A549 treated with dexamethasone at 1 μM for 4 hours (cell line): ENCODE results near the gene DCDC1. TPM values are rescaled to one million over a fixed set of nuclear protein-coding genes. Genes with fewer than 3 reads are reported as not detected.

ENCODE experiments used
- total RNA-seq: library from RNA; stranded (reverse); fragments of 200-300 nt; extraction: Qiagen RNA extraction; gene quantifications from 5 replicates; pipeline ENCODE4 v1.2.3, GENCODE V29; 2022

DCDC1 gene
- 0.38 to 0.77 TPM (median 0.59 TPM) in 5 replicates for total RNA-seq

GRCh38 chr11:31369348-31370329, at the start of gene DCDC1, which contains the start of gene DNAJC24:
Gene DCDC1 (minus strand): TSS chr11:31369739. CDS start chr11:31328280, 41,459 bp downstream.
Gene DNAJC24 (plus strand): TSS chr11:31369860. CDS start chr11:31370749, 889 bp downstream.

Other genes with a start within 250 kb of the DCDC1 start
- 9.4 to 10.5 TPM (median 10.0 TPM) in 5 replicates for gene DNAJC24, start 121 bp upstream of the DCDC1 start, total RNA-seq
- gene IMMP1L, start 139.9 kb upstream of the DCDC1 start, total RNA-seq: 43.3 to 108 TPM (median 45.0 TPM) in 5 replicates
- 6.3 to 9.6 TPM (median 8.5 TPM) in 5 replicates for gene ELP4, start 140.0 kb upstream of the DCDC1 start, total RNA-seq